Activated B cell treated with CpG ODN at 0.5 μM for 24 hours (primary cell): ENCODE measurements around the gene UFSP1. TPM values are rescaled to one million over a fixed set of nuclear protein-coding genes. Genes with fewer than 3 reads are reported as not detected.

ENCODE experiments used
- ATAC-seq: fragments of 200-7000 bp; cut with Tn5 transposase; one replicate; pipeline ENCODE4 v1.10.0; 2021; ENCODE audit warnings: low read depth, mild to moderate bottlenecking, moderate library complexity
- CTCF ChIA-PET: fragments of 350-600 bp; sonication (Branson Sonifier 250); formaldehyde crosslinking; loops from one replicate; lab custom pipeline; 2021; ENCODE audit warnings: antibody characterized with exemption; lab: Charles Lee
- POLR2A ChIA-PET: fragments of 350-600 bp; sonication (Branson Sonifier 250); formaldehyde crosslinking; loops from one replicate; lab custom pipeline; 2021; ENCODE audit warnings: antibody characterized with exemption; lab: Charles Lee
- DNase-seq: peaks from one replicate; pipeline ENCODE4 v3.0.0; 2022
- H3K27ac Mint-ChIP-seq: one replicate; pipeline ENCODE4 v1.8.0; 2020; ENCODE audit warnings: mixed read lengths
- H3K27me3 Mint-ChIP-seq: one replicate; pipeline ENCODE4 v1.8.0; 2021; ENCODE audit warnings: mixed read lengths
- H3K36me3 Mint-ChIP-seq: one replicate; pipeline ENCODE4 v1.8.0; 2021; ENCODE audit warnings: low read depth, mixed read lengths
- H3K4me1 Mint-ChIP-seq: one replicate; pipeline ENCODE4 v1.8.0; 2021; ENCODE audit warnings: mixed read lengths
- H3K4me3 Mint-ChIP-seq: one replicate; pipeline ENCODE4 v1.8.0; 2020; ENCODE audit warnings: mild to moderate bottlenecking, mixed read lengths
- H3K9me3 Mint-ChIP-seq: one replicate; pipeline ENCODE4 v1.8.0; 2020; ENCODE audit warnings: mixed read lengths
- CTCF ChIP-seq: fragments of 200-600 bp; IDR thresholded peaks from one replicate; pipeline ENCODE4 v1.8.0; 2022; ENCODE audit warnings: antibody characterized with exemption, mild to moderate bottlenecking
- intact Hi-C: fragments of 100-400 bp; cut with micrococcal nuclease; formaldehyde crosslinking; loops from one replicate; pipeline ENCODE4 v1.15.1; 2024
- total RNA-seq: library from RNA; stranded (reverse); gene quantifications from 2 replicates; pipeline ENCODE4 v1.2.3, GENCODE V29; 2022

UFSP1 gene
- total RNA-seq, 1 donor from 2014 or later, result 3.4 TPM

DNA sequence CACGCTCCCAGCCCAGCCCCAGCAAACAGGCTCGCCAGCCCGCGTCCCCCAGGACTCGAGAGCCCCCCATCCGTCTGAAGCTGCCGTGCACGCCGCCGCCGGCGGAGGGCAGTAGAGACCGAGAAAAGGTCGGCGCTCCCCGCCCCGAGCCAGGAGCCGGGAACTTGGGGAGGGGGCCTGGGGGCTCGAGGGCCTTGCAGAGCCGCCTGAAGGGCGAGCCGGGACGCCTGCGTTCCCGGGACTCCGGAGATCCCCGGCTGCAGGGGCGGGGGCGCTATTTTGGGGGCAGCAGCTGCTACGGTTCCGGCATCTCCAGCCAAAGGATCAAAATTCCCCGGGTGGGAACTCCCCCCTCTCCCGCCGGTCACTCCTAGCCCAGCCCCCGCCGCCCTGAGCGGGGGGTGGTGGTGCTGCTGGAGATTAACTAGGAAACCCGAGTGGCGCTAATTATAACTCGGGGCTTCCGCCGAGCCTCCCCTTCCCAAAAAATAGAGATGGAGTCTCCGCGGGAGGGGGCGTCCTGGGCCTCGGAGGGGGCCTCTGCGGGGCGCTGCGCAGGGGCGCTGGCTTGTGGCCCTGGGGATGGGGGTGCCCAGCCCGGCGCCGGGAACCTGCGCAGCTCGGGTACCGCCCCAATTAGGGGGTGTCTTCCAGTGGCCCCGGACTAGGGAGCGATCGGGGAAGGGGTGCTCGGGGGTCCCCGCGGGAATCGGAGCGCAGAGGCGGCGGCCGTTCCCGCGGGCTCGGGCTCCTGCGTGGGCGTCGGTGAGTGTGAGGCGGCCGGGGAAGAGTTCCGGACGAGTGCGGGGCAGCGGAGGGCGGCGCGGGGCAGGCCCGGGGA lies 5.6 kb upstream of the UFSP1 start:
- Mint-ChIP-seq H3K4me3 (peak overlapping the region; percentile 59), H3K36me3 (no peaks in the 10 kb centered on the region), H3K9me3 (no peaks in the 10 kb centered on the region), H3K4me1 (peaks cover 21% of the 10 kb centered on the region), H3K27ac (no peak overlapping the region), H3K27me3 (peaks cover 40% of the 10 kb centered on the region)
- DNase-seq, result peak; percentile 75
- intact Hi-C loops, result loop anchor here (1.0 kb wide), 4 partner anchors 8 to 388 kb away; no protein-coding TSS in a partner anchor
- TF ChIP-seq CTCF, result no peak
- ChIA-PET POLR2A (interaction anchor here (0.5 to 1.5 kb wide), 6 partner anchors 20 to 357 kb away, joined by 3 to 16 read pairs (median 3); partner anchors contain the start of genes SLC12A9 and SRRT), CTCF (interaction anchor here (0.9 to 2.1 kb wide), 4 partner anchors 164 to 387 kb away, joined by 3 to 13 read pairs (median 5); partner anchors contain the start of gene POP7)
- ATAC-seq, result peak; percentile 35

GRCh38 chr7:100893910-100894721 lies 4.6 kb upstream of the UFSP1 start:
- Mint-ChIP-seq H3K27me3 (peaks cover 40% of the 10 kb centered on the region), H3K27ac (no peak overlapping the region), H3K9me3 (no peaks in the 10 kb centered on the region), H3K4me3 (no peak overlapping the region), H3K4me1 (peaks cover 24% of the 10 kb centered on the region), H3K36me3 (no peaks in the 10 kb centered on the region)
- TF ChIP-seq CTCF, result no peak
- ATAC-seq (no peak), DNase-seq (no peak)
- POLR2A ChIA-PET, result interaction anchor here (1.0 to 1.5 kb wide), 3 partner anchors 19 to 42 kb away, joined by 3 to 16 read pairs (median 3); partner anchors contain the start of genes SLC12A9 and SRRT
- intact Hi-C loops, result loop anchor here (1.0 kb wide), 3 partner anchors 244 to 389 kb away; no protein-coding TSS in a partner anchor
- CTCF ChIA-PET, result interaction anchor here (1.0 to 2.1 kb wide), 3 partner anchors 165 to 388 kb away, joined by 3 to 13 read pairs (median 6); no protein-coding TSS in a partner anchor

GRCh38 chr7:100893318-100893895 lies 3.9 kb upstream of the UFSP1 start:
- DNase-seq (no peak), ATAC-seq (no peak)
- Mint-ChIP-seq H3K9me3 (no peaks in the 10 kb centered on the region), H3K27ac (no peak overlapping the region), H3K27me3 (peaks cover 38% of the 10 kb centered on the region), H3K4me1 (peaks cover 30% of the 10 kb centered on the region), H3K36me3 (peaks cover 2% of the 10 kb centered on the region), H3K4me3 (peak overlapping the region; percentile 52)
- TF ChIP-seq CTCF, result no peak
- ChIA-PET POLR2A (no interaction called here), CTCF (interaction anchor here (1.0 to 2.1 kb wide), 2 partner anchors 165 to 168 kb away, joined by 3 to 13 read pairs; no protein-coding TSS in a partner anchor)
- intact Hi-C loops, result no loop called here

DNA sequence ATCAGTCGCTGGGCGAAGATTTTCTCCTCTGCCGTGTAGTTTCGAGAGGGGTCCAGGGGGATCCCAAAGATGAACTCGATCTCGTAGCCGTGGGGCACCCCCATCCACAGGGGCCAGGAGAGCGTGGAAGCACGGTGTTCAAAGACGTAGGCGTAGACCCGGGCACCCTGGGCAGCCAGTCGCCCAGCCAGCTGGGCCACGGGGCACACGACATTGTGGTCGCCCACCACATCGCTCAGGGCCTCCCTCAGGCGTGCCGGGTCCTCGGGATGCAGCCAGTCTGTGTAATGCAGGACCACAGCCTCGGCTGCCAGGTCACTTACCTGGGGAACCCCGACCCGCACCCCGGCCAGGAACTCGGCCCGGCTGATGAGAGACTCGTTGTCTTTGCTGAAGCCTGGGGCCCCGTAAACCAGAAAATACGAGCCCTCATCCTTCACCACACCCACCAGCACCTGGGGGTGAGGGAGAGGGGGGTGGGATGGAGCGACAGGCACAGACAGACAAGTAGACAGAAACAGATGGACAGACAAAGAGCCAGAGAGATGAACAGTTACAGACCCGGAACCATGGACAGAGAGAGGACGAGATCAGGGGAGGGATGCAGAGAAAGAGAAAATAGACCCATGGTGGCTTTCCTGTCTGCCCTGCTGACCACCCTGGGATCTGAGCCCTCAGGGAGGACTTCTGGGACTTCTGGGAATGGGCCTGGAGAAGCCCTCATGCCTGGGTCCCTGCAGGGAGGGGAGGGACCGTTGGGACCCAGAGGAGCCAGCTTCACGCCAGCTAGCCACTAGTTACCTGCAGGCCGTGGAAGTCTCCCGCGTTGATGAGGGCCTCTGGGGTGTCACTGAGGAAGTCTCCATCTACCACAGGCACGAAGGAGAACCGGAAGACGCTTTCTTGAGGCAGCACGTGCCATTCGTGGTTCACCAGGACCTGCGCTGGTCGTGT lies 3.1 kb upstream of the UFSP1 start:
- Mint-ChIP-seq H3K9me3 (peaks cover 1% of the 10 kb centered on the region), H3K4me1 (peaks cover 37% of the 10 kb centered on the region), H3K27ac (no peak overlapping the region), H3K4me3 (peak overlapping the region; percentile 52), H3K36me3 (peaks cover 10% of the 10 kb centered on the region), H3K27me3 (peaks cover 32% of the 10 kb centered on the region)
- POLR2A ChIA-PET, result interaction anchor here (1.8 kb wide), 1 partner anchor 18 kb away, joined by 12 read pairs; the partner anchor contains the start of gene SRRT
- TF ChIP-seq CTCF, result no peak
- CTCF ChIA-PET, result no interaction called here
- intact Hi-C loops, result no loop called here
- DNase-seq, result no peak
- ATAC-seq, result no peak
